K562 (cell line): Measurements from ENCODE around the gene HOXA13.

Experiments
- BACH1 ChIP-seq: fragments of 200-800 bp; sonication (Bioruptor generic); IDR thresholded peaks from 2 replicates; pipeline ENCODE4 v1.6.1; 2016; ENCODE audit warnings: missing genetic modification characterization, missing compliant biosample characterization
- CGGBP1 ChIP-seq: fragments of 250-450 bp; sonication (Bioruptor Pico); IDR thresholded peaks from 2 replicates; pipeline ENCODE4 v1.9.0; 2021; ENCODE audit warnings: mild to moderate bottlenecking
- KDM4B ChIP-seq, 2 experiments: fragments of 450-650 bp in 1 of 2; sonication (generic) in 1 of 2; IDR thresholded peaks; 2 replicates each; pipeline ENCODE4 v1.6.1; 2016 to 2017; ENCODE audit warnings: borderline replicate concordance in 2 of 2, antibody characterized with exemption in 1 of 2, low read depth in 1 of 2, mild to moderate bottlenecking in 1 of 2
- LARP7 ChIP-seq: fragments of 450-650 bp; IDR thresholded peaks from 2 replicates; pipeline ENCODE4 v1.6.1; 2016
- POLR2A ChIP-seq: fragments of 450-650 bp; conservative IDR thresholded peaks from 2 replicates; pipeline ENCODE4 v1.6.1; 2016
- POLR2AphosphoS5 ChIP-seq: IDR thresholded peaks from 2 replicates; pipeline ENCODE4 v1.6.1; 2011; ENCODE audit warnings: mild to moderate bottlenecking, low read depth, low read length, moderate library complexity; ENCODE audit not compliant: control insufficient read depth, insufficient read depth
- PTTG1 ChIP-seq: fragments of 450-650 bp; IDR thresholded peaks from 2 replicates; pipeline ENCODE4 v1.6.1; 2016; ENCODE audit warnings: low read depth, mild to moderate bottlenecking, missing genetic modification characterization, missing compliant biosample characterization
- REST ChIP-seq, 2 experiments: fragments of 450-650 bp; formaldehyde crosslinking in 1 of 2; IDR thresholded peaks; 2 replicates each; pipeline versions ENCODE4 v1.4.0 to v1.6.1; 2014 to 2020; ENCODE audit warnings: mild to moderate bottlenecking in 2 of 2, borderline replicate concordance in 1 of 2, low read depth in 1 of 2
- SIN3B ChIP-seq: fragments of 450-650 bp; IDR thresholded peaks from 2 replicates; pipeline ENCODE4 v1.6.1; 2017; ENCODE audit warnings: low read depth, mild to moderate bottlenecking, moderate library complexity
- SIX5 ChIP-seq, 2 experiments: IDR thresholded peaks; 2 replicates each; pipeline ENCODE4 v1.6.1; 2011; ENCODE audit warnings: low read length in 2 of 2, borderline replicate concordance in 1 of 2, low read depth in 1 of 2, mild to moderate bottlenecking in 1 of 2, moderate library complexity in 1 of 2; ENCODE audit not compliant: insufficient read depth in 1 of 2
- SMC3 ChIP-seq: conservative IDR thresholded peaks from 2 replicates; pipeline ENCODE4 v1.6.1; 2011; ENCODE audit warnings: low read depth, low read length, improper control_type of control experiment; ENCODE audit not compliant: insufficient read depth
- UBTF ChIP-seq, 2 experiments: IDR thresholded peaks; 2 replicates each; pipeline ENCODE4 v1.6.1; 2012; ENCODE audit warnings: improper control_type of control experiment in 2 of 2, low read depth in 2 of 2, low read length in 2 of 2, borderline replicate concordance in 1 of 2
- TF ChIP-seq, protein P1 (sequence below), 3 experiments: IDR thresholded peaks in 2 of 3; conservative IDR thresholded peaks in 1 of 3; 2 replicates each; pipeline ENCODE4 v1.5.1; 2011 to 2012; ENCODE audit warnings: low read length in 3 of 3, mild to moderate bottlenecking in 3 of 3, control low read depth in 2 of 3, improper control_type of control experiment in 1 of 3, inconsistent platforms in 1 of 3, low read depth in 1 of 3, mixed read lengths in 1 of 3, moderate library complexity in 1 of 3; ENCODE audit not compliant: insufficient read depth in 2 of 3
- TF ChIP-seq, protein P2 (sequence below): sonication (generic); formaldehyde crosslinking; IDR thresholded peaks from 2 replicates; pipeline ENCODE4 v1.8.0; 2022; ENCODE audit warnings: mild to moderate bottlenecking, missing genetic modification reagents

DNA sequence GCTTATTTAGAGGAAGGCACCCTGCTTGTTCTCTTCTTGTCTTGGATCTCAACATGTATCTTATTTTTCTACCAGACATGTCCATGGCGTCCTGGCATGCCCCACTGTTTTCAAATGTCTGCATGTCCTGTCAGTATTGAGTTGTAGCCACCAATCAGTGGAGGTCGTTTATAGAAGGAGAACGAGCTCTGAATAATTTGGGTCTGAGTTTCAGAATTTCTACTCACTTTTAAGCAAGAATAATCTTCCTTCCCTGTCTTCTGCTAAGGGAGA is 2.9 kb upstream of the HOXA13 start:
- TF ChIP-seq PTTG1 (tag) (no peak), UBTF (IDR thresholded peaks at IDR 0.05; ENCODE audit: borderline replicate concordance in 1 of 2, low read depth in 2 of 2, low read length in 2 of 2) (no peak), POLR2AphosphoS5 (no peak), POLR2A (no peak), SIN3B (no peak), LARP7 (no peak), KDM4B (IDR thresholded peaks at IDR 0.05; ENCODE audit: borderline replicate concordance in 2 of 2, low read depth in 1 of 2) (no peak), BACH1 (tag) (no peak), SIX5 (IDR thresholded peaks at IDR 0.05; ENCODE audit: borderline replicate concordance in 1 of 2, insufficient read depth in 1 of 2, low read depth in 1 of 2, low read length in 2 of 2) (no peak), SMC3 (no peak), CGGBP1 (CRISPR knock-in tag) (no peak), REST (IDR thresholded peaks at IDR 0.05; ENCODE audit: borderline replicate concordance) (no peak), REST (CRISPR knock-in tag; IDR thresholded peaks at IDR 0.05; ENCODE audit: low read depth) (no peak)
- TF ChIP-seq, protein P1, sequence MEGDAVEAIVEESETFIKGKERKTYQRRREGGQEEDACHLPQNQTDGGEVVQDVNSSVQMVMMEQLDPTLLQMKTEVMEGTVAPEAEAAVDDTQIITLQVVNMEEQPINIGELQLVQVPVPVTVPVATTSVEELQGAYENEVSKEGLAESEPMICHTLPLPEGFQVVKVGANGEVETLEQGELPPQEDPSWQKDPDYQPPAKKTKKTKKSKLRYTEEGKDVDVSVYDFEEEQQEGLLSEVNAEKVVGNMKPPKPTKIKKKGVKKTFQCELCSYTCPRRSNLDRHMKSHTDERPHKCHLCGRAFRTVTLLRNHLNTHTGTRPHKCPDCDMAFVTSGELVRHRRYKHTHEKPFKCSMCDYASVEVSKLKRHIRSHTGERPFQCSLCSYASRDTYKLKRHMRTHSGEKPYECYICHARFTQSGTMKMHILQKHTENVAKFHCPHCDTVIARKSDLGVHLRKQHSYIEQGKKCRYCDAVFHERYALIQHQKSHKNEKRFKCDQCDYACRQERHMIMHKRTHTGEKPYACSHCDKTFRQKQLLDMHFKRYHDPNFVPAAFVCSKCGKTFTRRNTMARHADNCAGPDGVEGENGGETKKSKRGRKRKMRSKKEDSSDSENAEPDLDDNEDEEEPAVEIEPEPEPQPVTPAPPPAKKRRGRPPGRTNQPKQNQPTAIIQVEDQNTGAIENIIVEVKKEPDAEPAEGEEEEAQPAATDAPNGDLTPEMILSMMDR (IDR thresholded peaks at IDR 0.05 in 2 of 3, conservative IDR thresholded peaks at IDR 0.05 in 1 of 3; ENCODE audit: insufficient read depth in 2 of 3, low read depth in 1 of 3, low read length in 3 of 3) = no peak
- TF ChIP-seq, protein P2, sequence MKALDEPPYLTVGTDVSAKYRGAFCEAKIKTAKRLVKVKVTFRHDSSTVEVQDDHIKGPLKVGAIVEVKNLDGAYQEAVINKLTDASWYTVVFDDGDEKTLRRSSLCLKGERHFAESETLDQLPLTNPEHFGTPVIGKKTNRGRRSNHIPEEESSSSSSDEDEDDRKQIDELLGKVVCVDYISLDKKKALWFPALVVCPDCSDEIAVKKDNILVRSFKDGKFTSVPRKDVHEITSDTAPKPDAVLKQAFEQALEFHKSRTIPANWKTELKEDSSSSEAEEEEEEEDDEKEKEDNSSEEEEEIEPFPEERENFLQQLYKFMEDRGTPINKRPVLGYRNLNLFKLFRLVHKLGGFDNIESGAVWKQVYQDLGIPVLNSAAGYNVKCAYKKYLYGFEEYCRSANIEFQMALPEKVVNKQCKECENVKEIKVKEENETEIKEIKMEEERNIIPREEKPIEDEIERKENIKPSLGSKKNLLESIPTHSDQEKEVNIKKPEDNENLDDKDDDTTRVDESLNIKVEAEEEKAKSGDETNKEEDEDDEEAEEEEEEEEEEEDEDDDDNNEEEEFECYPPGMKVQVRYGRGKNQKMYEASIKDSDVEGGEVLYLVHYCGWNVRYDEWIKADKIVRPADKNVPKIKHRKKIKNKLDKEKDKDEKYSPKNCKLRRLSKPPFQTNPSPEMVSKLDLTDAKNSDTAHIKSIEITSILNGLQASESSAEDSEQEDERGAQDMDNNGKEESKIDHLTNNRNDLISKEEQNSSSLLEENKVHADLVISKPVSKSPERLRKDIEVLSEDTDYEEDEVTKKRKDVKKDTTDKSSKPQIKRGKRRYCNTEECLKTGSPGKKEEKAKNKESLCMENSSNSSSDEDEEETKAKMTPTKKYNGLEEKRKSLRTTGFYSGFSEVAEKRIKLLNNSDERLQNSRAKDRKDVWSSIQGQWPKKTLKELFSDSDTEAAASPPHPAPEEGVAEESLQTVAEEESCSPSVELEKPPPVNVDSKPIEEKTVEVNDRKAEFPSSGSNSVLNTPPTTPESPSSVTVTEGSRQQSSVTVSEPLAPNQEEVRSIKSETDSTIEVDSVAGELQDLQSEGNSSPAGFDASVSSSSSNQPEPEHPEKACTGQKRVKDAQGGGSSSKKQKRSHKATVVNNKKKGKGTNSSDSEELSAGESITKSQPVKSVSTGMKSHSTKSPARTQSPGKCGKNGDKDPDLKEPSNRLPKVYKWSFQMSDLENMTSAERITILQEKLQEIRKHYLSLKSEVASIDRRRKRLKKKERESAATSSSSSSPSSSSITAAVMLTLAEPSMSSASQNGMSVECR (CRISPR knock-in tag) = no peak
